ENCODE data around the gene UBA3.

The UBA3 gene

GRCh38 chr3:69012100-69012799, 67.9 kb downstream of the UBA3 start:
- ChIA-PET POLR2A (interaction anchor here (1.7 kb wide), 1 partner anchor 72 kb away, joined by 4 read pairs; no protein-coding TSS in a partner anchor), CTCF (interaction anchor here (1.4 to 4.6 kb wide), 4 partner anchors 9 to 63 kb away, joined by 3 to 24 read pairs (median 4); no protein-coding TSS in a partner anchor)
- no peak for DNase-seq (ENCODE audit: low read depth, low spot score)
- peak overlapping the region; percentile 72 for H3K4me3 ChIP-seq (ENCODE audit: low read depth, low read length)
- TF ChIP-seq CTCF (IDR thresholded peaks at IDR 0.05; ENCODE audit: insufficient read depth, low read length, missing control alignments) = no peak

GRCh38 chr3:69011096-69011730, 69.0 kb downstream of the UBA3 start:
- no peak for TF ChIP-seq CTCF (IDR thresholded peaks at IDR 0.05; ENCODE audit: insufficient read depth, low read length, missing control alignments)
- no peak overlapping the region for H3K4me3 ChIP-seq (ENCODE audit: low read depth, low read length)
- ChIA-PET CTCF (interaction anchor here (0.8 to 4.6 kb wide), 3 partner anchors 9 to 15 kb away, joined by 3 to 24 read pairs (median 5); no protein-coding TSS in a partner anchor), POLR2A (interaction anchor here (1.7 kb wide), 1 partner anchor 73 kb away, joined by 4 read pairs; no protein-coding TSS in a partner anchor)
- no peak for DNase-seq (ENCODE audit: low read depth, low spot score)

- DNase-seq (ENCODE audit: low read depth, low spot score) = peak; percentile 74
- ChIA-PET CTCF (interaction anchor here (1.0 to 4.6 kb wide), 2 partner anchors 11 to 17 kb away, joined by 3 to 24 read pairs; no protein-coding TSS in a partner anchor), POLR2A (no interaction called here)
- H3K4me3 ChIP-seq (ENCODE audit: low read depth, low read length) = no peak overlapping the region
- TF ChIP-seq CTCF (IDR thresholded peaks at IDR 0.05; ENCODE audit: insufficient read depth, low read length, missing control alignments) = no peak
Observed at GRCh38 chr3:69009559-69010410, 70.4 kb downstream of the UBA3 start.

GRCh38 chr3:69008980-69009379, 71.2 kb downstream of the UBA3 start:
- ChIA-PET CTCF (interaction anchor here (1.0 kb wide), 1 partner anchor 10 kb away, joined by 3 read pairs; no protein-coding TSS in a partner anchor), POLR2A (no interaction called here)
- TF ChIP-seq CTCF (IDR thresholded peaks at IDR 0.05; ENCODE audit: insufficient read depth, low read length, missing control alignments) = no peak
- DNase-seq (ENCODE audit: low read depth, low spot score) = no peak
- no peak overlapping the region for H3K4me3 ChIP-seq (ENCODE audit: low read depth, low read length)

GRCh38 chr3:69005791-69006482, 74.2 kb downstream of the UBA3 start:
- no peak for TF ChIP-seq CTCF (IDR thresholded peaks at IDR 0.05; ENCODE audit: insufficient read depth, low read length, missing control alignments)
- ChIA-PET POLR2A (no interaction called here), CTCF (interaction anchor here (0.9 kb wide), 1 partner anchor 8 kb away, joined by 4 read pairs; the partner anchor contains the start of gene EOGT)

More at GRCh38 chr3:69005791-69006482, 74.2 kb downstream of the UBA3 start:
- no peak for DNase-seq (ENCODE audit: low read depth, low spot score)
- H3K4me3 ChIP-seq (ENCODE audit: low read depth, low read length) = no peak overlapping the region
